Kidney epithelial cell (primary cell): Measurements from ENCODE around the gene C2orf69. TPM values are rescaled to one million over a fixed set of nuclear protein-coding genes. Genes with fewer than 3 reads are reported as not detected.

ENCODE experiments used
- DNase-seq: peaks from one replicate; pipeline ENCODE4 v3.0.0-alpha.2; 2010; ENCODE audit warnings: low read depth
- H3K27me3 ChIP-seq: 2 replicates; pipeline ENCODE4 v1.6.0; 2011; ENCODE audit warnings: low read length; ENCODE audit not compliant: control insufficient read depth, insufficient read depth
- H3K36me3 ChIP-seq: 2 replicates; pipeline ENCODE4 v1.5.1; 2011; ENCODE audit warnings: low read length; ENCODE audit not compliant: control insufficient read depth, insufficient read depth
- H3K4me3 ChIP-seq: 2 replicates; pipeline ENCODE4 v1.5.1; 2011; ENCODE audit warnings: low read depth, mild to moderate bottlenecking, control low read depth, low read length
- CTCF ChIP-seq: IDR thresholded peaks from 2 replicates; pipeline ENCODE4 v1.5.1; 2011; ENCODE audit warnings: mild to moderate bottlenecking, moderate library complexity, low read length, control low read depth, inconsistent platforms; ENCODE audit not compliant: insufficient read depth, poor library complexity, severe bottlenecking
- total RNA-seq: library from RNA; depleted of rRNA; stranded (reverse); fragments of >200 nt; gene quantifications from 2 replicates; pipeline ENCODE4 v1.2.3, GENCODE V29; 2015

Gene C2orf69
- total RNA-seq, 1 donor from 2014 or later, result 13.0 TPM

GRCh38 chr2:199895406-199895805 is 15.7 kb upstream of the C2orf69 start:
- no peak for DNase-seq
- no peaks in the 10 kb centered on the region for H3K36me3 ChIP-seq
- no peaks in the 10 kb centered on the region for H3K27me3 ChIP-seq
- no peak overlapping the region for H3K4me3 ChIP-seq
- no peak for TF ChIP-seq CTCF

- no peak for DNase-seq
- Histone ChIP-seq H3K4me3 (no peak overlapping the region), H3K27me3 (no peaks in the 10 kb centered on the region), H3K36me3 (no peaks in the 10 kb centered on the region)
- TF ChIP-seq CTCF, result no peak
Observed at GRCh38 chr2:199896617-199897016, 14.5 kb upstream of the C2orf69 start.

- no peak overlapping the region for H3K4me3 ChIP-seq
- H3K27me3 ChIP-seq, result no peaks in the 10 kb centered on the region
- H3K36me3 ChIP-seq, result no peaks in the 10 kb centered on the region
- TF ChIP-seq CTCF, result no peak
- DNase-seq, result no peak
Observed at GRCh38 chr2:199901942-199902341, 9.2 kb upstream of the C2orf69 start.

GRCh38 chr2:199902486-199903110 is 8.5 kb upstream of the C2orf69 start:
- Histone ChIP-seq H3K36me3 (no peaks in the 10 kb centered on the region), H3K4me3 (no peak overlapping the region), H3K27me3 (no peaks in the 10 kb centered on the region)
- no peak for TF ChIP-seq CTCF
- DNase-seq, result no peak

- no peak for TF ChIP-seq CTCF
- Histone ChIP-seq H3K36me3 (no peaks in the 10 kb centered on the region), H3K4me3 (no peak overlapping the region), H3K27me3 (no peaks in the 10 kb centered on the region)
- DNase-seq, result no peak
Observed at GRCh38 chr2:199903111-199903510, 8.0 kb upstream of the C2orf69 start.
